ENCODE data around the gene DNAH14. TPM values are rescaled to one million over a fixed set of nuclear protein-coding genes. Genes with fewer than 3 reads are reported as not detected.

Gene DNAH14
- polyA plus RNA-seq, 1 donor (not counting 4 experiments of a cell fraction or from before 2014, with no cell fraction given), result 6.4 TPM

DNA sequence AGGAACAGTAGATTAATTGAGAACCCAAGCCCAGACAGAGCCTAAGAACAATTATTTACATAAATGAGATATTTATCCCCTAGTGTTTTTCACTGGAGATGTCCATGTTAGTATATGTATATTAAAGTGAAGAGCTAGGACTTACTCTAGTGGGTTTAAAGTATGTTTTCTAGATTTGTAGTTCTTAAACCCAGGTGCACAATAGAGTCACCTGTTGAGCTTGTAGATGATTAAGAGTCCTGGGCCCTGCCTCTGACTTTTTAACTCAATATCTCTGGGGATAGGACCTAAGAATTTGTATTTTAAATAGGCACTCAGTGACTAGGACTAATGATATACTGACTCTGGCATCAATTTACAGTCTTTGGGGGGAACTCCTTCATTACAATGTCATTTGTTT is 112.8 kb downstream of the DNAH14 start:
- H2AFZ ChIP-seq (ENCODE audit: control insufficient read depth, low read length), result no peak overlapping the region
- dilution Hi-C loops (cut with MboI; ENCODE audit: extremely low pct_ligation_motif_present, low sequenced_read_pairs), result no loop called here
- H3K9me3 ChIP-seq (ENCODE audit: control insufficient read depth, low read depth, low read length), result no peaks in the 10 kb centered on the region
- TF ChIP-seq EZH2 (IDR thresholded peaks at IDR 0.05; ENCODE audit: low read length), result no peak
- TF ChIP-seq, protein P1, sequence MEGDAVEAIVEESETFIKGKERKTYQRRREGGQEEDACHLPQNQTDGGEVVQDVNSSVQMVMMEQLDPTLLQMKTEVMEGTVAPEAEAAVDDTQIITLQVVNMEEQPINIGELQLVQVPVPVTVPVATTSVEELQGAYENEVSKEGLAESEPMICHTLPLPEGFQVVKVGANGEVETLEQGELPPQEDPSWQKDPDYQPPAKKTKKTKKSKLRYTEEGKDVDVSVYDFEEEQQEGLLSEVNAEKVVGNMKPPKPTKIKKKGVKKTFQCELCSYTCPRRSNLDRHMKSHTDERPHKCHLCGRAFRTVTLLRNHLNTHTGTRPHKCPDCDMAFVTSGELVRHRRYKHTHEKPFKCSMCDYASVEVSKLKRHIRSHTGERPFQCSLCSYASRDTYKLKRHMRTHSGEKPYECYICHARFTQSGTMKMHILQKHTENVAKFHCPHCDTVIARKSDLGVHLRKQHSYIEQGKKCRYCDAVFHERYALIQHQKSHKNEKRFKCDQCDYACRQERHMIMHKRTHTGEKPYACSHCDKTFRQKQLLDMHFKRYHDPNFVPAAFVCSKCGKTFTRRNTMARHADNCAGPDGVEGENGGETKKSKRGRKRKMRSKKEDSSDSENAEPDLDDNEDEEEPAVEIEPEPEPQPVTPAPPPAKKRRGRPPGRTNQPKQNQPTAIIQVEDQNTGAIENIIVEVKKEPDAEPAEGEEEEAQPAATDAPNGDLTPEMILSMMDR (optimal IDR thresholded peaks at IDR 0.05 in 1 of 3, IDR thresholded peaks at IDR 0.05 in 1 of 3, conservative IDR thresholded peaks at IDR 0.05 in 1 of 3; ENCODE audit: extremely low read depth in 1 of 3, insufficient read depth in 2 of 3, low read length in 3 of 3), result no peak
- H3K4me2 ChIP-seq (ENCODE audit: control insufficient read depth, extremely low read depth, insufficient read depth, low read depth, low read length), result no peak overlapping the region
- no peaks in the 10 kb centered on the region for H3K36me3 ChIP-seq (ENCODE audit: control insufficient read depth in 2 of 2, extremely low read depth in 1 of 2, insufficient read depth in 2 of 2, low read length in 2 of 2)
- H3K79me2 ChIP-seq (ENCODE audit: control insufficient read depth, insufficient read depth, low read length), result no peaks in the 10 kb centered on the region
- no peaks in the 10 kb centered on the region for H3K4me1 ChIP-seq (ENCODE audit: control insufficient read depth, extremely low read depth, insufficient read depth, low read length)
- H3K9ac ChIP-seq (ENCODE audit: control insufficient read depth, extremely low read depth, insufficient read depth, low read length), result no peak overlapping the region
- H3K27ac ChIP-seq (ENCODE audit: control insufficient read depth, insufficient read depth, low read length), result no peak overlapping the region
- H3K9me1 ChIP-seq (ENCODE audit: control insufficient read depth, extremely low read depth, insufficient read depth, low read length), result no peaks in the 10 kb centered on the region
- no peak overlapping the region for H3K4me3 ChIP-seq (ENCODE audit: control insufficient read depth in 2 of 3, extremely low read depth in 1 of 3, insufficient read depth in 2 of 3, low read depth in 1 of 3, low read length in 3 of 3)
- H4K20me1 ChIP-seq (ENCODE audit: control insufficient read depth, extremely low read depth, insufficient read depth, low read length), result no peaks in the 10 kb centered on the region
- no peak for FAIRE-seq
- no peak for DNase-seq (ENCODE audit: low read depth, low spot score)
- H3K27me3 ChIP-seq (ENCODE audit: control insufficient read depth, extremely low read depth, insufficient read depth, low read length), result no peaks in the 10 kb centered on the region

DNA sequence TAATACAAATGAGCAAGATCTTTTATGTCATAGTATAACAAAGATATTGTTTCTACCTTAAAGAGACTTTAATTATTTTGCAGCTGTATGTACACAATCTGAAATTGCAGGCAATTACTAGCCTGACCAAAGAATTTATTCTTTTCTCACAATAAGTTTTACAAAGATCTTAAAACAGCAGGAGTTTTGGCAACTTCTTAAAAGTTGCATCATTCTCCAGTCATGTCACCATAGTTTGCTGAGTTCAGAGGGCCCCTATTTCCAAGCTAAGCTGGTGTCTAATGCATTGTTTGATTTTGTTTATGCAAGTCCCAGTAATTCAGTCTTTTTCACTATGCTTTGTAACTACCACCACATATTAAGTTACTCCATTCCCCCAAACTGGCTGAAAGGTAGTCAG is 114.8 kb downstream of the DNAH14 start:
- Histone ChIP-seq H3K79me2 (ENCODE audit: control insufficient read depth, insufficient read depth, low read length) (no peaks in the 10 kb centered on the region), H3K9me3 (ENCODE audit: control insufficient read depth, low read depth, low read length) (no peaks in the 10 kb centered on the region), H3K27me3 (ENCODE audit: control insufficient read depth, extremely low read depth, insufficient read depth, low read length) (no peaks in the 10 kb centered on the region), H3K4me1 (ENCODE audit: control insufficient read depth, extremely low read depth, insufficient read depth, low read length) (no peaks in the 10 kb centered on the region), H3K9ac (ENCODE audit: control insufficient read depth, extremely low read depth, insufficient read depth, low read length) (no peak overlapping the region), H3K27ac (ENCODE audit: control insufficient read depth, insufficient read depth, low read length) (no peak overlapping the region), H3K36me3 (ENCODE audit: control insufficient read depth in 2 of 2, extremely low read depth in 1 of 2, insufficient read depth in 2 of 2, low read length in 2 of 2) (no peaks in the 10 kb centered on the region), H3K4me3 (ENCODE audit: control insufficient read depth in 2 of 3, extremely low read depth in 1 of 3, insufficient read depth in 2 of 3, low read depth in 1 of 3, low read length in 3 of 3) (no peak overlapping the region), H3K9me1 (ENCODE audit: control insufficient read depth, extremely low read depth, insufficient read depth, low read length) (no peaks in the 10 kb centered on the region), H3K4me2 (ENCODE audit: control insufficient read depth, extremely low read depth, insufficient read depth, low read depth, low read length) (no peak overlapping the region), H4K20me1 (ENCODE audit: control insufficient read depth, extremely low read depth, insufficient read depth, low read length) (no peaks in the 10 kb centered on the region), H2AFZ (ENCODE audit: control insufficient read depth, low read length) (no peak overlapping the region)
- dilution Hi-C loops (cut with MboI; ENCODE audit: extremely low pct_ligation_motif_present, low sequenced_read_pairs), result no loop called here
- DNase-seq (ENCODE audit: low read depth, low spot score) (no peak), FAIRE-seq (no peak)
- no peak for TF ChIP-seq EZH2 (IDR thresholded peaks at IDR 0.05; ENCODE audit: low read length)
- TF ChIP-seq, protein P1 (optimal IDR thresholded peaks at IDR 0.05 in 1 of 3, IDR thresholded peaks at IDR 0.05 in 1 of 3, conservative IDR thresholded peaks at IDR 0.05 in 1 of 3; ENCODE audit: extremely low read depth in 1 of 3, insufficient read depth in 2 of 3, low read length in 3 of 3), result no peak
